HG02798 (cell line): ENCODE measurements around the gene YBX1.

ENCODE experiments used
- ATAC-seq: cut with Tn5 transposase; IDR thresholded peaks from one replicate; pipeline ENCODE4 v1.9.1; 2021; ENCODE audit warnings: mild to moderate bottlenecking; ENCODE audit not compliant: unreplicated experiment, poor library complexity

YBX1 gene

GRCh38 chr1:42681741-42682483 lies at the start of gene YBX1:
Gene YBX1, plus strand, starts transcription at chr1:42682418. Its CDS starts 148 bp downstream, at chr1:42682566.
- ATAC-seq, result peak; percentile 91

GRCh38 chr1:42639116-42639515 lies 43.1 kb upstream of the YBX1 start:
- ATAC-seq, result no peak

- no peak for ATAC-seq
These were observed 36.2 kb upstream of the YBX1 start for GRCh38 chr1:42646056-42646455.

GRCh38 chr1:42657201-42657600 lies 25.0 kb upstream of the YBX1 start:
- ATAC-seq, result no peak

- peak; percentile 97 for ATAC-seq
These were observed 24.0 kb upstream of the YBX1 start, which contains the start of gene PPIH for GRCh38 chr1:42657981-42658876. Gene PPIH, plus strand, starts transcription at chr1:42658423. Its CDS starts 24 bp downstream, at chr1:42658447.

GRCh38 chr1:42658877-42659337 lies 23.3 kb upstream of the YBX1 start:
- ATAC-seq, result peak; percentile 2

- ATAC-seq, result no peak
These were observed 21.2 kb upstream of the YBX1 start for GRCh38 chr1:42660907-42661500.

- ATAC-seq, result no peak
These were observed 12.3 kb upstream of the YBX1 start for GRCh38 chr1:42669936-42670335.

- no peak for ATAC-seq
These were observed 11.8 kb upstream of the YBX1 start for GRCh38 chr1:42670425-42670824.

- ATAC-seq, result no peak
These were observed 8.0 kb upstream of the YBX1 start for GRCh38 chr1:42674214-42674613.

GRCh38 chr1:42674682-42675081 lies 7.5 kb upstream of the YBX1 start:
- ATAC-seq, result no peak

- ATAC-seq, result no peak
These were observed 6.8 kb upstream of the YBX1 start for GRCh38 chr1:42675467-42675866.

- ATAC-seq, result no peak
These were observed 5.6 kb upstream of the YBX1 start for GRCh38 chr1:42676534-42677087.

GRCh38 chr1:42679364-42679983 lies 2.7 kb upstream of the YBX1 start:
- ATAC-seq, result no peak

- no peak for ATAC-seq
These were observed 2.2 kb upstream of the YBX1 start for GRCh38 chr1:42680055-42680454.

- no peak for ATAC-seq
These were observed 1.1 kb upstream of the YBX1 start for GRCh38 chr1:42680921-42681683.

- ATAC-seq, result peak; percentile 19
These were observed 193 bp downstream of the YBX1 start for GRCh38 chr1:42682484-42682738.

GRCh38 chr1:42682739-42683531 lies 717 bp downstream of the YBX1 start:
- ATAC-seq, result peak; percentile 51

- ATAC-seq, result no peak
These were observed 1.9 kb downstream of the YBX1 start for GRCh38 chr1:42684139-42684538.
